Measurements from ENCODE around the gene TMEM120B. TPM values are rescaled to one million over a fixed set of nuclear protein-coding genes. Genes with fewer than 3 reads are reported as not detected.

Gene TMEM120B
- total and polyA plus RNA-seq, 2 of the 13 experiments (the other 11 are each of a cell fraction or from before 2014, with no cell fraction given): 7.1 to 12.9 TPM

GRCh38 chr12:121769831-121770301, 57.3 kb downstream of the TMEM120B start (continued):
- no peak for TF ChIP-seq ZBTB49 (CRISPR knock-in tag; IDR thresholded peaks at IDR 0.05; ENCODE audit: borderline replicate concordance)
- TF ChIP-seq CC2D1A (CRISPR knock-in tag; IDR thresholded peaks at IDR 0.05): no peak
- no peak for TF ChIP-seq AGO2 (optimal IDR thresholded peaks at IDR 0.05; ENCODE audit: low read depth, low read length)
- no peak for TF ChIP-seq ZNF180 (CRISPR knock-in tag; IDR thresholded peaks at IDR 0.05; ENCODE audit: borderline replicate concordance, low read depth)
- TF ChIP-seq RARA (CRISPR knock-in tag; IDR thresholded peaks at IDR 0.05): peak; percentile 60; the same call in 1 of the 2 replicates
- TF ChIP-seq SAP130 (CRISPR knock-in tag; IDR thresholded peaks at IDR 0.05; ENCODE audit: low read depth): peak; percentile 56; the same call in 1 of the 2 replicates
- no peak for TF ChIP-seq NR0B2 (CRISPR knock-in tag; IDR thresholded peaks at IDR 0.05)
- no peak for TF ChIP-seq CHCHD3 (CRISPR knock-in tag; IDR thresholded peaks at IDR 0.05)
- TF ChIP-seq ZNF33B (CRISPR knock-in tag; IDR thresholded peaks at IDR 0.05): no peak
- no peak for TF ChIP-seq IKZF1 (IDR thresholded peaks at IDR 0.05)
- 0 out of 2 replicates have a peak, but pooled peaks have one; percentile 33 for TF ChIP-seq ZNF556 (CRISPR knock-in tag; IDR thresholded peaks at IDR 0.05; ENCODE audit: borderline replicate concordance)
- 0 out of 2 replicates have a peak, but pooled peaks have one; percentile 22 for TF ChIP-seq MEF2D (CRISPR knock-in tag; IDR thresholded peaks at IDR 0.05)
- no peak for TF ChIP-seq ZNF18 (CRISPR knock-in tag; IDR thresholded peaks at IDR 0.05; ENCODE audit: insufficient replicate concordance)
- TF ChIP-seq ZFY (CRISPR knock-in tag; IDR thresholded peaks at IDR 0.05): peak; percentile 34; the same call in 1 of the 2 replicates
- no peak for TF ChIP-seq ZNF543 (CRISPR knock-in tag; IDR thresholded peaks at IDR 0.05)
- peak; percentile 42; the same call in 1 of the 2 replicates for TF ChIP-seq SAFB2 (CRISPR knock-in tag; IDR thresholded peaks at IDR 0.05; ENCODE audit: borderline replicate concordance, low read depth)
- 0 out of 2 replicates have a peak, but pooled peaks have one; percentile 29 for TF ChIP-seq ELF3 (CRISPR knock-in tag; IDR thresholded peaks at IDR 0.05)
- peak; percentile 58; the same call in 1 of the 2 replicates for TF ChIP-seq ZBTB7A (CRISPR knock-in tag; IDR thresholded peaks at IDR 0.05)
- no peak for TF ChIP-seq ZMAT3 (CRISPR knock-in tag; conservative IDR thresholded peaks at IDR 0.05)
- TF ChIP-seq POLR2AphosphoS2 (IDR thresholded peaks at IDR 0.05; ENCODE audit: low read depth, low read length): no peak
- TF ChIP-seq HOXA3 (CRISPR knock-in tag; IDR thresholded peaks at IDR 0.05): peak; percentile 40; the same call in 1 of the 2 replicates
- peak; percentile 56 for TF ChIP-seq ZNF781 (CRISPR knock-in tag; IDR thresholded peaks at IDR 0.05; ENCODE audit: borderline replicate concordance, not compliant biosample characterization)
- TF ChIP-seq SMC3 (IDR thresholded peaks at IDR 0.05; ENCODE audit: low read length): no peak
- no peak for TF ChIP-seq ZNF562 (CRISPR knock-in tag; IDR thresholded peaks at IDR 0.05; ENCODE audit: borderline replicate concordance)
- TF ChIP-seq THRA (CRISPR knock-in tag; IDR thresholded peaks at IDR 0.05; ENCODE audit: borderline replicate concordance): 0 out of 2 replicates have a peak, but pooled peaks have one; percentile 60
